Adrenal gland (tissue), 5 donors: ENCODE data around the gene MPL.

Source experiments
- POLR2A ChIP-seq, 2 donors: fragments of 450-650 bp; IDR thresholded peaks; one replicate each; pipeline ENCODE4 v1.6.1; 2017; ENCODE audit warnings: antibody characterized with exemption in 2 of 2, mild to moderate bottlenecking in 2 of 2, moderate library complexity in 1 of 2
- TF ChIP-seq, protein P1 (sequence below), 6 experiments: fragments of 450-650 bp in 4 of 6; fragments of 200-600 bp in 2 of 6; sonication (generic) in 1 of 6; IDR thresholded peaks; 1 replicate in 5 of 6; 2 replicates in 1 of 6; pipeline versions ENCODE4 v1.5.1 to v1.8.0; 2016 to 2021; ENCODE audit warnings: antibody characterized with exemption in 6 of 6, mild to moderate bottlenecking in 2 of 6, moderate library complexity in 1 of 6
- donor health status: DM: no; HTN: no; CAD: no.

DNA sequence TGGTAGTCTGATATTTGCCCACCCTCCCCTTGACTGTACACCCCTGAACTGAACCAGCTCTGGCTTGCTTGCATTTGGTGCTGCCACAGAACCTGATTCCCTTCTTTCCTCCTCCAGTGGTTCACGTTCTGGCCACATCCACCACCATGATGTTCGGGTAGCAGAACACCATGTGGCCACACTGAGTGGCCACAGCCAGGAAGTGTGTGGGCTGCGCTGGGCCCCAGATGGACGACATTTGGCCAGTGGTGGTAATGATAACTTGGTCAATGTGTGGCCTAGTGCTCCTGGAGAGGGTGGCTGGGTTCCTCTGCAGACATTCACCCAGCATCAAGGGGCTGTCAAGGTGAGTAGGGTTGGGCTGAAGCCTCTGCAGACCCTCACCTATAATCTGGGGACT is 23.0 kb downstream of the MPL start:
- TF ChIP-seq, protein P1, sequence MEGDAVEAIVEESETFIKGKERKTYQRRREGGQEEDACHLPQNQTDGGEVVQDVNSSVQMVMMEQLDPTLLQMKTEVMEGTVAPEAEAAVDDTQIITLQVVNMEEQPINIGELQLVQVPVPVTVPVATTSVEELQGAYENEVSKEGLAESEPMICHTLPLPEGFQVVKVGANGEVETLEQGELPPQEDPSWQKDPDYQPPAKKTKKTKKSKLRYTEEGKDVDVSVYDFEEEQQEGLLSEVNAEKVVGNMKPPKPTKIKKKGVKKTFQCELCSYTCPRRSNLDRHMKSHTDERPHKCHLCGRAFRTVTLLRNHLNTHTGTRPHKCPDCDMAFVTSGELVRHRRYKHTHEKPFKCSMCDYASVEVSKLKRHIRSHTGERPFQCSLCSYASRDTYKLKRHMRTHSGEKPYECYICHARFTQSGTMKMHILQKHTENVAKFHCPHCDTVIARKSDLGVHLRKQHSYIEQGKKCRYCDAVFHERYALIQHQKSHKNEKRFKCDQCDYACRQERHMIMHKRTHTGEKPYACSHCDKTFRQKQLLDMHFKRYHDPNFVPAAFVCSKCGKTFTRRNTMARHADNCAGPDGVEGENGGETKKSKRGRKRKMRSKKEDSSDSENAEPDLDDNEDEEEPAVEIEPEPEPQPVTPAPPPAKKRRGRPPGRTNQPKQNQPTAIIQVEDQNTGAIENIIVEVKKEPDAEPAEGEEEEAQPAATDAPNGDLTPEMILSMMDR (IDR thresholded peaks at IDR 0.05) = no peak
- TF ChIP-seq POLR2A (IDR thresholded peaks at IDR 0.05) = no peak
